Mesendoderm (in vitro differentiated cells): ENCODE data around the gene CCNL2.

ENCODE experiments used
- DNase-seq: peaks from one replicate; pipeline ENCODE4 v3.0.0; 2013
- H2AK5ac ChIP-seq: 2 replicates; pipeline ENCODE4 v1.6.1; 2013; ENCODE audit warnings: low read length, inconsistent platforms
- H2BK120ac ChIP-seq: 2 replicates; pipeline ENCODE4 v1.6.1; 2013; ENCODE audit warnings: low read depth, mild to moderate bottlenecking, low read length, moderate library complexity, mixed read lengths
- H2BK15ac ChIP-seq: replicated peaks from 2 replicates; pipeline ENCODE4 v1.6.1; 2013; ENCODE audit warnings: low read depth, mild to moderate bottlenecking, moderate library complexity
- H2BK5ac ChIP-seq: 2 replicates; pipeline ENCODE4 v1.6.1; 2013; ENCODE audit warnings: low read length, inconsistent platforms
- H3K18ac ChIP-seq: 2 replicates; pipeline ENCODE4 v1.6.1; 2013; ENCODE audit warnings: mild to moderate bottlenecking, low read length, mixed read lengths
- H3K23ac ChIP-seq: one replicate; pipeline ENCODE4 v1.6.1; 2013; ENCODE audit warnings: low read length
- H3K27ac ChIP-seq: 2 replicates; pipeline ENCODE4 v1.5.1; 2013; ENCODE audit warnings: low read depth, mild to moderate bottlenecking, inconsistent platforms, low read length, moderate library complexity
- H3K27me3 ChIP-seq: 2 replicates; pipeline ENCODE4 v1.6.1; 2013; ENCODE audit warnings: low read length, control low read depth, mild to moderate bottlenecking, inconsistent platforms; ENCODE audit not compliant: insufficient read depth, poor library complexity
- H3K36me3 ChIP-seq: 2 replicates; pipeline ENCODE4 v1.6.1; 2013; ENCODE audit warnings: low read length, inconsistent platforms; ENCODE audit not compliant: control insufficient read depth, insufficient read depth
- H3K4ac ChIP-seq: one replicate; pipeline ENCODE4 v1.6.1; 2013; ENCODE audit warnings: low read depth, mild to moderate bottlenecking, low read length, moderate library complexity
- H3K4me1 ChIP-seq: 2 replicates; pipeline ENCODE4 v1.6.1; 2013; ENCODE audit warnings: low read depth, low read length, inconsistent platforms; ENCODE audit not compliant: control insufficient read depth
- H3K4me2 ChIP-seq: 2 replicates; pipeline ENCODE4 v1.6.1; 2013; ENCODE audit warnings: low read length
- H3K4me3 ChIP-seq: 2 replicates; pipeline ENCODE4 v1.5.1; 2013; ENCODE audit warnings: mild to moderate bottlenecking, low read length
- H3K56ac ChIP-seq: one replicate; pipeline ENCODE4 v1.6.1; 2013; ENCODE audit warnings: low read length
- H3K79me1 ChIP-seq: 2 replicates; pipeline ENCODE4 v1.6.1; 2013; ENCODE audit warnings: low read length, inconsistent platforms
- H3K79me2 ChIP-seq: 2 replicates; pipeline ENCODE4 v1.6.1; 2013; ENCODE audit warnings: mild to moderate bottlenecking, low read length; ENCODE audit not compliant: control insufficient read depth, insufficient read depth
- H3K9ac ChIP-seq: 2 replicates; pipeline ENCODE4 v1.6.1; 2013; ENCODE audit warnings: low read length, inconsistent platforms
- H4K5ac ChIP-seq: one replicate; pipeline ENCODE4 v1.6.1; 2013; ENCODE audit warnings: low read length
- H4K8ac ChIP-seq: one replicate; pipeline ENCODE4 v1.6.1; 2013; ENCODE audit warnings: low read depth, mild to moderate bottlenecking, control low read depth, low read length, moderate library complexity
- WGBS: extraction: QIAGEN DNeasy Blood & Tissue Kit; methylation state at CpG from one replicate; pipeline ENCODE4 v1.1.7; 2013; ENCODE audit warnings: low lambda C conversion rate, missing lambda C conversion rate; ENCODE audit not compliant: insufficient coverage; ENCODE audit errors: extremely low coverage; 5-methylcytosine and 5-hydroxymethylcytosine counted together

The CCNL2 gene

GRCh38 chr1:1353389-1354151 is 45.6 kb downstream of the CCNL2 start:
- peaks cover 6% of the 10 kb centered on the region for H3K27me3 ChIP-seq
- no peak overlapping the region for H2BK120ac ChIP-seq
- no peak overlapping the region for H2BK15ac ChIP-seq
- no peaks in the 10 kb centered on the region for H3K36me3 ChIP-seq
- no peak overlapping the region for H3K18ac ChIP-seq
- DNase-seq = peak; percentile 80
- no peaks in the 10 kb centered on the region for H3K4me1 ChIP-seq
- peak overlapping the region; percentile 74 for H3K4ac ChIP-seq
- H3K4me3 ChIP-seq = no peak overlapping the region
- H3K79me1 ChIP-seq = no peaks in the 10 kb centered on the region
- no peak overlapping the region for H3K23ac ChIP-seq
- H3K4me2 ChIP-seq = peak overlapping the region; percentile 9
- H3K9ac ChIP-seq = peak overlapping the region; percentile 54
- no peak overlapping the region for H3K27ac ChIP-seq
- no CpG with 5 or more reads among the region's 28 CpGs for WGBS
- no peak overlapping the region for H2AK5ac ChIP-seq
- no peaks in the 10 kb centered on the region for H3K79me2 ChIP-seq
- H4K8ac ChIP-seq = no peak overlapping the region
- no peak overlapping the region for H4K5ac ChIP-seq
- H3K56ac ChIP-seq = peak overlapping the region; percentile 44
- no peak overlapping the region for H2BK5ac ChIP-seq

- Histone ChIP-seq H3K9ac (peak overlapping the region; percentile 2), H3K4me2 (no peak overlapping the region), H2AK5ac (no peak overlapping the region), H4K8ac (no peak overlapping the region), H2BK15ac (no peak overlapping the region), H3K79me1 (no peaks in the 10 kb centered on the region), H3K4me1 (no peaks in the 10 kb centered on the region), H3K79me2 (no peaks in the 10 kb centered on the region), H2BK5ac (no peak overlapping the region), H3K4me3 (no peak overlapping the region), H4K5ac (no peak overlapping the region), H2BK120ac (no peak overlapping the region), H3K18ac (no peak overlapping the region), H3K56ac (peak overlapping the region; percentile 44), H3K27ac (no peak overlapping the region), H3K36me3 (no peaks in the 10 kb centered on the region), H3K4ac (no peak overlapping the region), H3K27me3 (peaks cover 6% of the 10 kb centered on the region), H3K23ac (no peak overlapping the region)
- WGBS = no CpG with 5 or more reads among the region's 5 CpGs
- no peak for DNase-seq
Measured at GRCh38 chr1:1352786-1353388, 46.2 kb downstream of the CCNL2 start.

- no CpG with 5 or more reads among the region's 29 CpGs for WGBS
- no peak for DNase-seq
Measured at GRCh38 chr1:1351511-1352427, 47.4 kb downstream of the CCNL2 start.

GRCh38 chr1:1349256-1350012 is 49.7 kb downstream of the CCNL2 start, which contains the start of gene DVL1:
DVL1 (minus strand) TSS chr1:1349418; CDS start chr1:1349065, 353 bp downstream.
- no peak within 1 kb of the TSS for H2AK5ac ChIP-seq
- peak within 1 kb of the TSS; percentile 84 for H3K18ac ChIP-seq
- no peak within 1 kb of the TSS for H2BK15ac ChIP-seq
- peaks cover under 1% of the 10 kb centered on the region for H3K27me3 ChIP-seq
- H4K5ac ChIP-seq = no peak within 1 kb of the TSS
- H3K4me2 ChIP-seq = peak within 1 kb of the TSS; percentile 92
- peaks cover 10% of the 10 kb centered on the region for H3K79me1 ChIP-seq
- H4K8ac ChIP-seq = peak within 1 kb of the TSS; percentile 93
- WGBS = no CpG with 5 or more reads among the region's 122 CpGs
- H3K79me2 ChIP-seq = peaks cover 16% of the 10 kb centered on the region
- H2BK120ac ChIP-seq = no peak within 1 kb of the TSS
- H3K4me3 ChIP-seq = peak within 1 kb of the TSS; percentile 79
- peak within 1 kb of the TSS; percentile 89 for H3K4ac ChIP-seq
- H3K36me3 ChIP-seq = no peaks in the 10 kb centered on the region
- peak within 1 kb of the TSS; percentile 60 for H3K27ac ChIP-seq
- peak within 1 kb of the TSS; percentile 97 for H3K56ac ChIP-seq
- H2BK5ac ChIP-seq = no peak within 1 kb of the TSS
- H3K9ac ChIP-seq = peak within 1 kb of the TSS; percentile 94
- peak; percentile 75 for DNase-seq
- peaks cover 2% of the 10 kb centered on the region for H3K4me1 ChIP-seq
- peak within 1 kb of the TSS; percentile 89 for H3K23ac ChIP-seq

More at GRCh38 chr1:1351511-1352427, 47.4 kb downstream of the CCNL2 start:
- Histone ChIP-seq H4K8ac (no peak overlapping the region), H2AK5ac (no peak overlapping the region), H3K79me1 (peaks cover 3% of the 10 kb centered on the region), H4K5ac (no peak overlapping the region), H2BK15ac (no peak overlapping the region), H3K27me3 (peaks cover 6% of the 10 kb centered on the region), H3K79me2 (peaks cover 5% of the 10 kb centered on the region), H3K9ac (peak overlapping the region; percentile 54), H3K4ac (no peak overlapping the region), H3K23ac (peak overlapping the region; percentile 80), H3K27ac (no peak overlapping the region), H3K36me3 (no peaks in the 10 kb centered on the region), H3K56ac (peak overlapping the region; percentile 76), H3K4me3 (no peak overlapping the region), H3K18ac (no peak overlapping the region), H3K4me2 (no peak overlapping the region), H2BK120ac (no peak overlapping the region), H2BK5ac (no peak overlapping the region), H3K4me1 (peaks cover 2% of the 10 kb centered on the region)
